Activated CD8-positive, alpha-beta T cell treated with anti-CD3 and anti-CD28 coated beads, Interleukin-2, amount 10 ng/mL, durations not matched to agents 7 days and 5 days (primary cell): ENCODE results near the gene GALT. TPM values are rescaled to one million over a fixed set of nuclear protein-coding genes. Genes with fewer than 3 reads are reported as not detected.

Source experiments
- ATAC-seq: fragments of 150-1000 bp; cut with Tn5 transposase; one replicate; pipeline ENCODE4 v1.10.0; 2021; ENCODE audit warnings: moderate library complexity
- CTCF ChIA-PET: fragments of 350-600 bp; sonication (Branson Sonifier 250); formaldehyde crosslinking; loops from one replicate; lab custom pipeline; 2021; ENCODE audit warnings: antibody characterized with exemption; lab: Charles Lee
- POLR2A ChIA-PET: fragments of 350-600 bp; sonication (Branson Sonifier 250); formaldehyde crosslinking; loops from one replicate; lab custom pipeline; 2021; ENCODE audit warnings: antibody characterized with exemption; lab: Charles Lee
- DNase-seq: peaks from one replicate; pipeline ENCODE4 v3.0.0-alpha.2; 2020
- H3K27ac Mint-ChIP-seq: one replicate; pipeline ENCODE4 v1.8.0; 2021; ENCODE audit warnings: mild to moderate bottlenecking, mixed read lengths
- H3K27me3 Mint-ChIP-seq: one replicate; pipeline ENCODE4 v1.8.0; 2021; ENCODE audit warnings: low read depth, mixed read lengths
- H3K36me3 Mint-ChIP-seq: one replicate; pipeline ENCODE4 v1.8.0; 2021; ENCODE audit warnings: low read depth, mixed read lengths
- H3K4me1 Mint-ChIP-seq: one replicate; pipeline ENCODE4 v1.8.0; 2021; ENCODE audit warnings: low read depth, mixed read lengths
- H3K4me3 Mint-ChIP-seq: one replicate; pipeline ENCODE4 v1.8.0; 2021; ENCODE audit warnings: mild to moderate bottlenecking, mixed read lengths
- H3K9me3 Mint-ChIP-seq: one replicate; pipeline ENCODE4 v1.8.0; 2022; ENCODE audit warnings: mixed read lengths; ENCODE audit not compliant: insufficient read depth
- total RNA-seq, 2 experiments: library from RNA; stranded (reverse); gene quantifications; one replicate each; pipeline ENCODE4 v1.2.3, GENCODE V29; 2021

The GALT gene
- total RNA-seq, 2 experiments from 2014 or later = 79.1 to 83.9 TPM

DNA sequence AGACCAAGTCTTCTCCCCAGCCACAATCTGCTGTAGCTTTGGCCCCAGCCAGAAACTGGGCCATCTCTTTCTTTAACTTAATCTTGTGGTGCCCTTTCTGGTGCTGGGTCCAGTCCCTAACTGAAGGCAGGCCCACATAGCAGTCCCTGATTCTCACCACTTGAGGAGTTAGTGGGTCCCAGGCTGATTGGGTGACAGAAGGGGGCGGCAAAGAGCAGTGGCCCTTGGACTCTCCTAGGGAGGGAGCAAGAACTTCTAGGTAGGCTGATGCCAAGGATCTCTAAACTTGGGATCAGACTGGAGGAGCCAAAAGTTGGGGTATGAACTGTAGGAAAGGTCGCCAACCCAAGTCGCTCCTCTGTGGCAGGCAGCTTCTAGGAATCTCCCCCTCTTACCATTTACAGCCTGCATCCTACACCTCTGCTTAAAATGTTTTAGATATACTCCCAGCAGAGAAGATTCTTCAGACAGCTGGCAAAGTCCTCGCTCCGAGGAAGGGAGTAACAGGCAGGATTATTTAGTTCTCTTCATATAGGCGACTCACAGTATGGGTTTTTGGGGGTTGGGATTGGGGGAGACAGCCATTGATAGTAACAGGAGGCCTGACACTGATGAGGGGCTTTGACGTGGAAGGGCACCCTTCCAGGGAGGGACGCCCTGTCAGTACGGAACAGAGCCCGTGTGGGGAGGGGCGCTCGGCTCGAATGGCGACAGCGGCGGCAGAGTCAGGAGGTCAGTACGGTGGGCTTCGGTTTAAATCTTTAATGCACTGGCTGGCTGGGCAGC is 18.0 kb downstream of the GALT start:
- H3K36me3 Mint-ChIP-seq = peaks cover 21% of the 10 kb centered on the region
- peaks cover 2% of the 10 kb centered on the region for H3K27me3 Mint-ChIP-seq
- H3K4me1 Mint-ChIP-seq = peaks cover 43% of the 10 kb centered on the region
- H3K27ac Mint-ChIP-seq = peak overlapping the region; percentile 86
- H3K9me3 Mint-ChIP-seq = peaks cover 5% of the 10 kb centered on the region
- DNase-seq = peak; percentile 88
- peak; percentile 58 for ATAC-seq
- ChIA-PET CTCF (interaction anchor here (0.7 to 6.3 kb wide), 18 partner anchors 8 to 415 kb away, joined by 3 to 86 read pairs (median 4); partner anchors contain the start of genes FANCG, GALT, IL11RA and RPP25L), POLR2A (interaction anchor here (0.7 to 1.8 kb wide), 6 partner anchors 8 to 207 kb away, joined by 3 to 10 read pairs (median 4); partner anchors contain the start of genes GALT and SIGMAR1)
- peak overlapping the region; percentile 84 for H3K4me3 Mint-ChIP-seq

DNA sequence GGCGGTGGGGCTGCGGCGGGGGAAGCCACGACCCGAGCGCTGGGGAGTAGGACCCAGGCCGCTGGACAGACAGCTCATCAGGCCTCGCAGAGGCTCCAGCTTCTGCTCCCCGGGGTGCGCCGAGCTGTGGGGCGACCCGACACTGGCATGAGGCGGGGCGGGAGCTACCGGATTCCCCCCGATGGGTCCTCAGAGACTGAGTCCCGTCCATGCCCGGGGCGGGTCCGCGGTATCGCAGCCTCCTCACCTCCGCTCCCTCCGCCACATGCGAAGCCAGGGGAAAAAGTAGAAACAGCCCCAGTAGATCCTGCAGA is 18.5 kb downstream of the GALT start:
- DNase-seq (no peak), ATAC-seq (no peak)
- Mint-ChIP-seq H3K27ac (peak overlapping the region; percentile 93), H3K9me3 (peaks cover 5% of the 10 kb centered on the region), H3K27me3 (peaks cover 2% of the 10 kb centered on the region), H3K4me3 (peak overlapping the region; percentile 84), H3K4me1 (peaks cover 43% of the 10 kb centered on the region), H3K36me3 (peaks cover 23% of the 10 kb centered on the region)
- CTCF ChIA-PET = interaction anchor here (0.7 to 6.3 kb wide), 15 partner anchors 8 to 415 kb away, joined by 3 to 86 read pairs (median 4); partner anchors contain the start of genes FANCG, GALT, IL11RA and RPP25L
- POLR2A ChIA-PET = interaction anchor here (0.7 to 1.8 kb wide), 5 partner anchors 9 to 208 kb away, joined by 3 to 10 read pairs (median 5); partner anchors contain the start of genes GALT and SIGMAR1

- POLR2A ChIA-PET = interaction anchor here (1.0 to 1.8 kb wide), 4 partner anchors 9 to 208 kb away, joined by 3 to 10 read pairs (median 5); partner anchors contain the start of genes GALT and SIGMAR1
- peaks cover 43% of the 10 kb centered on the region for H3K4me1 Mint-ChIP-seq
These were observed 19.1 kb downstream of the GALT start for GRCh38 chr9:34665381-34666250.

DNA sequence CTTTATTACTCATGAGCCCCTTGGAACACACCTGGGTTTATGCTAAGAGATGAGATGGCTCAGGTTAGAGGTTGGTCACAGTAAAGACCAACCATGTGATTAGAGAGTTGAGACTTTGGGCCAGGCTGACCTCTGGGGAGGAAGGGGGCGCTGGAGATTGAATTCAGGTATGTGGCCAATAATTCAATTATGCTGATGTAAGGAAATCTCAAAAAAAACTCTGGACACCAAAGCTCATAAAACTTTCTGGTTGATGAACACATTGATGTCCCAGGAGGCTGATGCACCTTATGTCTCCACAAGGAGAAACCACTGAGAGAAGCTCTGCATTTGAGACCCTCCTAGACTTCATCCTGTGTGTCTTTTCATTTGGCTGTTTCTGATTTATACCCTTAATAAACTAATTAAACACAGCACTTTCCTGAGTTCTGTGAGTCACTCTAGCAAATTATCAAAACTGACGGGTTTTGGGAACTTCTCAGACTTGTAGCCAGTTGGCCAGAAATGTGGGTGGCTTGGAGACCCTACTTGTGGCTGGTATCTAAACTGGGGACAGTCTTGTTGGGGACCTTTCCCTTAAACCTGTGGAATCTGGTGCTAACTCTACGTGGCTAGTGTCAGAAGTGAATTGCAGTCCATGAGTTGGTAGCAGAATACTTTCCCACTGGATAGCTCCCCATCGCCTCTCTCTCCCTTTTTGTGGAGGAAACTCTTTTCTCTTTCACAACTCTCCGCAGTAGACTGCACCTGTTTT is 23.5 kb downstream of the GALT start:
- no peak for ATAC-seq
- H3K27ac Mint-ChIP-seq = no peak overlapping the region
- CTCF ChIA-PET = interaction anchor here (1.7 kb wide), 1 partner anchor 32 kb away, joined by 10 read pairs; no protein-coding TSS in a partner anchor

More at GRCh38 chr9:34665381-34666250, 19.1 kb downstream of the GALT start:
- CTCF ChIA-PET = interaction anchor here (1.0 to 6.3 kb wide), 11 partner anchors 7 to 53 kb away, joined by 3 to 86 read pairs (median 6); partner anchors contain the start of genes GALT, IL11RA, RPP25L and SIGMAR1
- Mint-ChIP-seq H3K36me3 (peaks cover 18% of the 10 kb centered on the region), H3K9me3 (peaks cover 5% of the 10 kb centered on the region), H3K27me3 (peaks cover 2% of the 10 kb centered on the region), H3K27ac (peak overlapping the region; percentile 93), H3K4me3 (peak overlapping the region; percentile 84)
- ATAC-seq (peak; percentile 76), DNase-seq (peak; percentile 91)

DNA sequence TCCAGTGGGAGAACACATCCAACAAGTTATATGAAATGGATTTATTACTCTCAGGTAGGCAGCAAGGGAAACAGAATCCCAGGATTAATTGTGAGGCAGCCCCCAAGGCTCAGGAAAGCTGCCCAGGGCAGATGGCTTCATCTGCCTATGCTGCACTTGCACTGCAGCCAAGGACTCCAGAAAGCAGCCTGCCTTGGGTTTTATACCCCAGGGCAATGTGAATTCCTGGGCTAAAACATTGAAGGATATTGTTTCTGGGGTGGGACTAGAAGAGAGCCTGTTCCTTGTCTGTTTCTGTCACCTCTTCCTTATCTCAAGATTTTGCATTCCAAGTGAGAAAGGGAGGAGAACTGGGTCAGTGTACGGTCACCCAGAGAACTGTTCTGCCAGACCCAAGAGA is 24.8 kb downstream of the GALT start:
- Mint-ChIP-seq H3K27me3 (peaks cover 2% of the 10 kb centered on the region), H3K27ac (no peak overlapping the region), H3K4me3 (no peak overlapping the region), H3K36me3 (peaks cover 14% of the 10 kb centered on the region), H3K4me1 (peaks cover 5% of the 10 kb centered on the region), H3K9me3 (peaks cover 5% of the 10 kb centered on the region)
- ChIA-PET CTCF (no interaction called here), POLR2A (no interaction called here)
- DNase-seq (no peak), ATAC-seq (no peak)

More for the DNA sequence above, 23.5 kb downstream of the GALT start:
- Mint-ChIP-seq H3K4me1 (peaks cover 8% of the 10 kb centered on the region), H3K36me3 (peaks cover 14% of the 10 kb centered on the region), H3K9me3 (peaks cover 5% of the 10 kb centered on the region), H3K4me3 (no peak overlapping the region), H3K27me3 (peaks cover 2% of the 10 kb centered on the region)
- DNase-seq = no peak
- POLR2A ChIA-PET = no interaction called here

GRCh38 chr9:34674440-34674839 is 28.0 kb downstream of the GALT start:
- peaks cover 4% of the 10 kb centered on the region for H3K36me3 Mint-ChIP-seq
- DNase-seq = no peak
- H3K9me3 Mint-ChIP-seq = peaks cover under 1% of the 10 kb centered on the region
- ChIA-PET CTCF (interaction anchor here (1.1 to 5.1 kb wide), 2 partner anchors 28 to 225 kb away, joined by 3 to 47 read pairs; no protein-coding TSS in a partner anchor), POLR2A (no interaction called here)
- H3K4me3 Mint-ChIP-seq = no peak overlapping the region
- ATAC-seq = no peak
- no peaks in the 10 kb centered on the region for H3K27me3 Mint-ChIP-seq
- no peak overlapping the region for H3K27ac Mint-ChIP-seq
- no peaks in the 10 kb centered on the region for H3K4me1 Mint-ChIP-seq

DNA sequence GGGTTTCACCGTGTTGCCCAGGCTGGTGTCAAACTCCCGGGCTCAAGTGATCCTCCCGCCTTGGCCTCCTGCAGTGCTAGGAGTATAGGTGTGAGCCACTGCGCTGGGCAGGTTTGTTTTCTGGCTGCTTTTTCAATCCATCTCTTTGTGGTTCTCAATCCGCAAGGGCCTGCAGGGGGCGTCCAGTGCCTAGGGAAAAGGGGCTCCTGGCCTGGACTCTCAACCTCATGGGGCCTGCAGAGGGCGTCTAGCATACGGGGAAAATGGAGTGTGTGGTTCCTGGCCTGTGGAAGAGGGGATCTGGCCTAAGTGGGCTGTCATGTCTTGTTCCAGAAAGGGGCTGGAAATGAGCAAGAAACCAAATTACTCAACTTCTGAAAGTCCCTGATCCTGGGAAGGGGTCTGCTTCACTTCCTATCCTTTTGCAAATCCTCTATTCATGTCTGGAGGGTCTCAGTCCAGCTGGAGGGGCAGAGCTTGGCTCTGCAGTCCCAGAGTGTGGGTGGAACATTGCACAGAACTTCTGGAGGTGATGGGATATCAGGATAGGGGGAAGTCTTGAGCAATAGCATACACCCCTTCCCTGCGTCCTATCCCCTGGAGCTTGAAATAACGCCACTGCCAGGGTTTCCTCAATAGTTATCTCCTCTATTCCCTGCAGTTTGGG is 28.7 kb downstream of the GALT start:
- Mint-ChIP-seq H3K4me1 (no peaks in the 10 kb centered on the region), H3K9me3 (no peaks in the 10 kb centered on the region), H3K4me3 (no peak overlapping the region), H3K27me3 (no peaks in the 10 kb centered on the region), H3K36me3 (no peaks in the 10 kb centered on the region), H3K27ac (no peak overlapping the region)
- ChIA-PET POLR2A (no interaction called here), CTCF (interaction anchor here (0.9 to 5.1 kb wide), 4 partner anchors 27 to 224 kb away, joined by 3 to 47 read pairs (median 4); partner anchors contain the start of gene GALT)
- DNase-seq (peak; percentile 71), ATAC-seq (peak; percentile 85)

- DNase-seq (no peak), ATAC-seq (no peak)
- no peaks in the 10 kb centered on the region for H3K27me3 Mint-ChIP-seq
- no peaks in the 10 kb centered on the region for H3K9me3 Mint-ChIP-seq
- H3K4me1 Mint-ChIP-seq = no peaks in the 10 kb centered on the region
- POLR2A ChIA-PET = no interaction called here
- no peak overlapping the region for H3K27ac Mint-ChIP-seq
- no peaks in the 10 kb centered on the region for H3K36me3 Mint-ChIP-seq
- no peak overlapping the region for H3K4me3 Mint-ChIP-seq
- CTCF ChIA-PET = interaction anchor here (1.5 to 5.1 kb wide), 2 partner anchors 26 to 42 kb away, joined by 3 to 47 read pairs; no protein-coding TSS in a partner anchor
These were observed 29.4 kb downstream of the GALT start for GRCh38 chr9:34675869-34676268.

GRCh38 chr9:34684145-34684544 is 37.7 kb downstream of the GALT start:
- no peak overlapping the region for H3K27ac Mint-ChIP-seq
- H3K4me3 Mint-ChIP-seq = no peak overlapping the region
- H3K9me3 Mint-ChIP-seq = no peaks in the 10 kb centered on the region
- ATAC-seq (no peak), DNase-seq (no peak)
- ChIA-PET CTCF (interaction anchor here (1.0 kb wide), 1 partner anchor 18 kb away, joined by 3 read pairs; no protein-coding TSS in a partner anchor), POLR2A (no interaction called here)
- H3K4me1 Mint-ChIP-seq = no peaks in the 10 kb centered on the region
- H3K36me3 Mint-ChIP-seq = no peaks in the 10 kb centered on the region
- no peaks in the 10 kb centered on the region for H3K27me3 Mint-ChIP-seq

- H3K4me3 Mint-ChIP-seq = no peak overlapping the region
- CTCF ChIA-PET = interaction anchor here (3.0 kb wide), 1 partner anchor 18 kb away, joined by 12 read pairs; no protein-coding TSS in a partner anchor
- H3K9me3 Mint-ChIP-seq = no peaks in the 10 kb centered on the region
- H3K27ac Mint-ChIP-seq = no peak overlapping the region
- ATAC-seq (no peak), DNase-seq (no peak)
- POLR2A ChIA-PET = no interaction called here
- no peaks in the 10 kb centered on the region for H3K27me3 Mint-ChIP-seq
- H3K4me1 Mint-ChIP-seq = no peaks in the 10 kb centered on the region
- no peaks in the 10 kb centered on the region for H3K36me3 Mint-ChIP-seq
These were observed 38.3 kb downstream of the GALT start for GRCh38 chr9:34684816-34685215.
